Fibroblast of lung (primary cell): ENCODE results near the gene SUGCT.

Experiments used
- EZH2 ChIP-seq: IDR thresholded peaks from 2 replicates; pipeline ENCODE4 v1.5.1; 2012; ENCODE audit warnings: low read length, control low read depth, mild to moderate bottlenecking; ENCODE audit errors: missing control alignments
- TF ChIP-seq, protein P1 (sequence below), 2 donors: IDR thresholded peaks in 1 of 2; conservative IDR thresholded peaks in 1 of 2; 1 replicate in 1 of 2; 2 replicates in 1 of 2; pipeline ENCODE4 v1.5.1; 2011 to 2012; ENCODE audit warnings: low read length in 2 of 2, control low read depth in 1 of 2, inconsistent platforms in 1 of 2, low read depth in 1 of 2, mild to moderate bottlenecking in 1 of 2

DNA sequence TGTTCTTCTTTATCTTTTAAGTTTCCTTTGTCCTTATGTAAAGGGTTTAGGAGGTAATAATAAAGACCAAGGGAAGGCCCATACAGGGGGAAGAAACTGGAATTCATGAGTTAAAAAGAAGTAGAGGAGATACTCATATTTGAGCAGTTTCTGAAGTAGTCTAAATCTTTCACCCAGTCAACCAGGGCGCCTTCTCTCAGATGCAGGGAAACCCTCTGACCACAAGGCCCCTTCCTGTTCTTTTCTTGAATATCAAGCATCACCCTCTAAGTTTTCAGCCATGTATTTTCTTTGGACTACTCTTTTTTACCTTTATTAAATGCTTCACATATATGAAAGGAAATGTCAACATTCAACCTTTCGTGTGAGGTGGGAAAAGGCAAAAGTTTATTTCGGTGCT lies 630.8 kb downstream of the SUGCT start:
- TF ChIP-seq EZH2 = no peak
- TF ChIP-seq, protein P1, sequence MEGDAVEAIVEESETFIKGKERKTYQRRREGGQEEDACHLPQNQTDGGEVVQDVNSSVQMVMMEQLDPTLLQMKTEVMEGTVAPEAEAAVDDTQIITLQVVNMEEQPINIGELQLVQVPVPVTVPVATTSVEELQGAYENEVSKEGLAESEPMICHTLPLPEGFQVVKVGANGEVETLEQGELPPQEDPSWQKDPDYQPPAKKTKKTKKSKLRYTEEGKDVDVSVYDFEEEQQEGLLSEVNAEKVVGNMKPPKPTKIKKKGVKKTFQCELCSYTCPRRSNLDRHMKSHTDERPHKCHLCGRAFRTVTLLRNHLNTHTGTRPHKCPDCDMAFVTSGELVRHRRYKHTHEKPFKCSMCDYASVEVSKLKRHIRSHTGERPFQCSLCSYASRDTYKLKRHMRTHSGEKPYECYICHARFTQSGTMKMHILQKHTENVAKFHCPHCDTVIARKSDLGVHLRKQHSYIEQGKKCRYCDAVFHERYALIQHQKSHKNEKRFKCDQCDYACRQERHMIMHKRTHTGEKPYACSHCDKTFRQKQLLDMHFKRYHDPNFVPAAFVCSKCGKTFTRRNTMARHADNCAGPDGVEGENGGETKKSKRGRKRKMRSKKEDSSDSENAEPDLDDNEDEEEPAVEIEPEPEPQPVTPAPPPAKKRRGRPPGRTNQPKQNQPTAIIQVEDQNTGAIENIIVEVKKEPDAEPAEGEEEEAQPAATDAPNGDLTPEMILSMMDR (conservative IDR thresholded peaks at IDR 0.05 in 1 of 2, IDR thresholded peaks at IDR 0.05 in 1 of 2; ENCODE audit: low read depth in 1 of 2, low read length in 2 of 2) = no peak
